Retinal pigment epithelial cell (primary cell): Measurements from ENCODE around the gene SGMS1.

Source experiments
- DNase-seq: peaks from one replicate; pipeline ENCODE4 v3.0.0-alpha.2; 2010; ENCODE audit warnings: low read depth
- H3K4me3 ChIP-seq: 2 replicates; pipeline ENCODE4 v1.5.1; 2011; ENCODE audit warnings: mild to moderate bottlenecking, low read length, control low read depth, moderate library complexity
- CTCF ChIP-seq: conservative IDR thresholded peaks from 2 replicates; pipeline ENCODE4 v1.5.1; 2011; ENCODE audit warnings: low read depth, low read length, control low read depth, inconsistent platforms

The SGMS1 gene

DNA sequence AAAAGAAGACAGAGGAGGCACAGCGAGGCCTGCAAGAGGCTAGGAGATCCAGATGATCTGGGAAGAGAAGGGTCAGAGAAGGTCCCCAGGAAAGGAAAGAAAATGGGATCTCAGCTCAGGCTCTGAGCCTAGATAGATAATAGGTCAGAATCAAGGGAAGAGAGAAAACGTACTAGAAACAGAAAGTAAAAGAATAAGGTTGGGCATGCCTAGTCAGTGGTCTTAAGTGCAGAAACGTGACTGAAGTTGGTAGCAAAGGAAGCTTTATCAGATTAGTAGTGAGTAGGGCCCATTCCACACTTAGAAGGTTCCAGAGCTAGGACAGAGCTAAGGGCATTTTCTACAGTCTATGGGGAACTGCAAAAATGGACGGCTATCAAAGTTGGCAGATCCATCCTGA is 287.6 kb downstream of the SGMS1 start:
- no peak overlapping the region for H3K4me3 ChIP-seq
- DNase-seq: no peak
- TF ChIP-seq CTCF: no peak

- no peak overlapping the region for H3K4me3 ChIP-seq
- no peak for TF ChIP-seq CTCF
- DNase-seq: no peak
Measured at GRCh38 chr10:50335397-50335796, 288.4 kb downstream of the SGMS1 start.

- H3K4me3 ChIP-seq: no peak overlapping the region
- TF ChIP-seq CTCF: no peak
- no peak for DNase-seq
Measured at GRCh38 chr10:50334273-50334672, 289.5 kb downstream of the SGMS1 start.

- no peak for TF ChIP-seq CTCF
- no peak overlapping the region for H3K4me3 ChIP-seq
- DNase-seq: no peak
Measured at GRCh38 chr10:50333872-50334271, 289.9 kb downstream of the SGMS1 start.

DNA sequence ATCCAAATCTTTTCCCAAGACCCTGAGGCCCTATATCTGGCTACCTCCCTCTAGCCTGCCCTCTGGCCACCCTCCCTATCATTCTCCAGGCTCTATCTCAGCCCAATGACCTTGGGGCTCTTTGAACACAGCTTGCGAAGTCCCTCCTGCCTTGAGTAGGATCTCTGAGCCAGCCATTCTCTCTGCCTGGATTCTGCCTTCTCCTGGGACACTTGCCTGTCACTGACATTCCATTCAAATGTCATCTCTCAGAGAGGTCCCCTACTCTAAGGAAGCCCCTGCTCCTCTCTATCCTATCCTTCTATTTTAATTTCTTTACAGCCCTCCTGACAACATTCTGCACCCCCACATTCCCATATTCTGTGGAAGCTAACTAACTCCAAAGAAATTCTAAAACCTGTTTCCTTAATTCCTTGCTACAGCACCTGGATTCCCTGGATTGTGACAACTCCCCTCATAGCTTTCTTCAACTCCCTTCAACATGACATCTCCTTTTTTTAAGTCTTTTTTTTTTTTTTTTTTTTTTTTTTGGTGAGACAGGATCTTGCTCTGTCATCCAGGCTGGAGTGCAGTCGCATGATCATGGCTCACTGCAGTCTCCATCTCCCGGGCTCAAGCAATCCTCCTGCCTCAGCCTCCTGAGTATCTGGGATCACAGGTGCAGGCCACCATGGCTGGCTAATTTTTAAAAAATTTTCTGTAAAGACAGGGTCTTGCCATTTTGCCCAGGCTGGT is 291.5 kb downstream of the SGMS1 start:
- H3K4me3 ChIP-seq: no peak overlapping the region
- DNase-seq: no peak
- TF ChIP-seq CTCF: no peak

- H3K4me3 ChIP-seq: no peak overlapping the region
- DNase-seq: no peak
- no peak for TF ChIP-seq CTCF
Measured at GRCh38 chr10:50331486-50331885, 292.3 kb downstream of the SGMS1 start.
